NCI-H2107 treated with DMSO at 0.1 percent for 48 hours (cell line): ENCODE measurements around the gene RBM42.

Experiments
- DNase-seq: peaks from one replicate; lab custom pipeline; 2025; ENCODE audit not compliant: unreplicated experiment; lab: John Stamatoyannopoulos, UW

RBM42 gene

GRCh38 chr19:35620001-35620400 is 8.8 kb upstream of the RBM42 start:
- no peak for DNase-seq

- no peak for DNase-seq
Measured at GRCh38 chr19:35621708-35622107, 7.1 kb upstream of the RBM42 start.

GRCh38 chr19:35622750-35623149 is 6.1 kb upstream of the RBM42 start:
- DNase-seq: no peak

GRCh38 chr19:35623327-35624010 is 5.4 kb upstream of the RBM42 start:
- no peak for DNase-seq

GRCh38 chr19:35628264-35628564 is 622 bp upstream of the RBM42 start:
- no peak for DNase-seq

GRCh38 chr19:35629332-35629633 is 447 bp downstream of the RBM42 start:
- DNase-seq: no peak

GRCh38 chr19:35633727-35634440 is 5.0 kb downstream of the RBM42 start:
- no peak for DNase-seq

- no peak for DNase-seq
Measured at GRCh38 chr19:35636651-35637050, 7.8 kb downstream of the RBM42 start.

- no peak for DNase-seq
Measured at GRCh38 chr19:35637165-35637564, 8.3 kb downstream of the RBM42 start.

GRCh38 chr19:35639321-35639639 is 10.4 kb downstream of the RBM42 start:
- DNase-seq: no peak

GRCh38 chr19:35639863-35640262 is 11.0 kb downstream of the RBM42 start:
- DNase-seq: no peak

GRCh38 chr19:35641515-35642151 is 12.8 kb downstream of the RBM42 start, which contains the start of gene ETV2:
Gene ETV2, plus strand, starts transcription at chr19:35641745. Its CDS starts 716 bp downstream, at chr19:35642461.
- DNase-seq: no peak

GRCh38 chr19:35642312-35642711 is 13.5 kb downstream of the RBM42 start:
- no peak for DNase-seq

GRCh38 chr19:35642798-35643254 is 14.0 kb downstream of the RBM42 start:
- DNase-seq: no peak

GRCh38 chr19:35643255-35644205 is 14.7 kb downstream of the RBM42 start:
- peak; percentile 35 for DNase-seq

- DNase-seq: peak; percentile 86
Measured at GRCh38 chr19:35644206-35644986, 15.6 kb downstream of the RBM42 start.

- no peak for DNase-seq
Measured at GRCh38 chr19:35644987-35645679, 16.3 kb downstream of the RBM42 start.

- no peak for DNase-seq
Measured at GRCh38 chr19:35645680-35646511, 17.1 kb downstream of the RBM42 start.
